Thyroid gland (tissue), 4 donors: Measurements from ENCODE around the gene CCDC179.

Experiments used
- POLR2A ChIP-seq, 2 donors: fragments of 450-650 bp; IDR thresholded peaks; one replicate each; pipeline ENCODE4 v1.6.1; 2017; ENCODE audit warnings: antibody characterized with exemption in 2 of 2, mild to moderate bottlenecking in 2 of 2, moderate library complexity in 1 of 2
- TF ChIP-seq, protein P1 (sequence below), 6 experiments: fragments of 200-600 bp in 3 of 6; fragments of 450-650 bp in 3 of 6; sonication (generic) in 3 of 6; IDR thresholded peaks; one replicate each; pipeline ENCODE4 v1.5.1; 2016 to 2019; ENCODE audit warnings: antibody characterized with exemption in 6 of 6, mild to moderate bottlenecking in 2 of 6, inconsistent platforms in 1 of 6, moderate library complexity in 1 of 6

DNA sequence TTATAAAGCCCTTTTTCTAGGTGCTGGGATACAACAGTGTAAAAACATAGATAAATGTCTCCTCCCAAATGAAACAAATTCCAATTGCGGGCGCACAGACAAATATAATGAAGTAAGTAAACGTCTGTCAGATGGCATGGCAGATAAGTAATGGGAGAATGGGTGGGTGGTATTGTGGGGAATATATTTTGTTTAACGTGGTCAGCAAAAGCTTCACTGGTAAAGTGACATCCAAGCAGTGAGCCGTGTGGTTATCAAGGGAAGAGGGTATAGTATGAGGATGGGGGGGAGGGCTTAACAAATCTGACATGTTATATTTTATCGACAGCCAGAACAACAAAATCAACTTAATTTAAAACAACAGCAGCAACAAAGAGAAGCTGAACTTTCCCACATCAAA lies 31.9 kb downstream of the CCDC179 start:
- TF ChIP-seq, protein P1, sequence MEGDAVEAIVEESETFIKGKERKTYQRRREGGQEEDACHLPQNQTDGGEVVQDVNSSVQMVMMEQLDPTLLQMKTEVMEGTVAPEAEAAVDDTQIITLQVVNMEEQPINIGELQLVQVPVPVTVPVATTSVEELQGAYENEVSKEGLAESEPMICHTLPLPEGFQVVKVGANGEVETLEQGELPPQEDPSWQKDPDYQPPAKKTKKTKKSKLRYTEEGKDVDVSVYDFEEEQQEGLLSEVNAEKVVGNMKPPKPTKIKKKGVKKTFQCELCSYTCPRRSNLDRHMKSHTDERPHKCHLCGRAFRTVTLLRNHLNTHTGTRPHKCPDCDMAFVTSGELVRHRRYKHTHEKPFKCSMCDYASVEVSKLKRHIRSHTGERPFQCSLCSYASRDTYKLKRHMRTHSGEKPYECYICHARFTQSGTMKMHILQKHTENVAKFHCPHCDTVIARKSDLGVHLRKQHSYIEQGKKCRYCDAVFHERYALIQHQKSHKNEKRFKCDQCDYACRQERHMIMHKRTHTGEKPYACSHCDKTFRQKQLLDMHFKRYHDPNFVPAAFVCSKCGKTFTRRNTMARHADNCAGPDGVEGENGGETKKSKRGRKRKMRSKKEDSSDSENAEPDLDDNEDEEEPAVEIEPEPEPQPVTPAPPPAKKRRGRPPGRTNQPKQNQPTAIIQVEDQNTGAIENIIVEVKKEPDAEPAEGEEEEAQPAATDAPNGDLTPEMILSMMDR (IDR thresholded peaks at IDR 0.05) = no peak
- TF ChIP-seq POLR2A (IDR thresholded peaks at IDR 0.05) = no peak
